ENCODE measurements around the gene ASB8. TPM values are rescaled to one million over a fixed set of nuclear protein-coding genes. Genes with fewer than 3 reads are reported as not detected.
A peak's percentile ranks its signal among the peaks of the same experiment; 100 is the strongest.
"Not testable (repeated sequence)": the region's sequence is repeated elsewhere in the genome, so short reads cannot be mapped to it uniquely, and the experiment has no call there.

The ASB8 gene
- total RNA-seq, 1 donor from 2014 or later: 22.2 TPM

DNA sequence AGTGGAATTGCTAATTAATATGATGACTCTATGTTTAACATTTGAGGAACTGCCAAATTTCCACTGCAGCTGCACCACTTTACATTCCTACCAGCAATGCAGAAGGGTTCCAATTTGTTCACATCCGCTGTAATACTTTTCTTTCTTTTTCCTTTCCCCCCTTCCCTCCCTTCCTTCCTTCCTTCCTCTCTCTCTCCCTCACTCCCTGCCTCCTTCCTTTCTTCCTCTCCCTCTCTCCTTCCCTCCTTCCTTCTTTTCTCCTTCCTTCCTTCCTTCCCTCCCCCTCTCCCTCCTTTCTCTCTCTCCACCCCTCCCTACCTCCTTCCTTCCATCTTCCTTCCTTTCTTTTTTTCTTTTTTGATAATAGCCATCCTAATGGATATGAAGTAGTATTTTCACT lies 41.4 kb downstream of the ASB8 start:
- Mint-ChIP-seq H3K27me3 (no peaks in the 10 kb centered on the region), H3K4me3 (ENCODE audit: low read depth) (no peak overlapping the region), H3K27ac (no peak overlapping the region), H3K9me3 (ENCODE audit: low read depth) (no peaks in the 10 kb centered on the region), H3K4me1 (ENCODE audit: low read depth) (peaks cover 21% of the 10 kb centered on the region), H3K36me3 (ENCODE audit: insufficient read depth) (no peaks in the 10 kb centered on the region)
- TF ChIP-seq, protein P1, sequence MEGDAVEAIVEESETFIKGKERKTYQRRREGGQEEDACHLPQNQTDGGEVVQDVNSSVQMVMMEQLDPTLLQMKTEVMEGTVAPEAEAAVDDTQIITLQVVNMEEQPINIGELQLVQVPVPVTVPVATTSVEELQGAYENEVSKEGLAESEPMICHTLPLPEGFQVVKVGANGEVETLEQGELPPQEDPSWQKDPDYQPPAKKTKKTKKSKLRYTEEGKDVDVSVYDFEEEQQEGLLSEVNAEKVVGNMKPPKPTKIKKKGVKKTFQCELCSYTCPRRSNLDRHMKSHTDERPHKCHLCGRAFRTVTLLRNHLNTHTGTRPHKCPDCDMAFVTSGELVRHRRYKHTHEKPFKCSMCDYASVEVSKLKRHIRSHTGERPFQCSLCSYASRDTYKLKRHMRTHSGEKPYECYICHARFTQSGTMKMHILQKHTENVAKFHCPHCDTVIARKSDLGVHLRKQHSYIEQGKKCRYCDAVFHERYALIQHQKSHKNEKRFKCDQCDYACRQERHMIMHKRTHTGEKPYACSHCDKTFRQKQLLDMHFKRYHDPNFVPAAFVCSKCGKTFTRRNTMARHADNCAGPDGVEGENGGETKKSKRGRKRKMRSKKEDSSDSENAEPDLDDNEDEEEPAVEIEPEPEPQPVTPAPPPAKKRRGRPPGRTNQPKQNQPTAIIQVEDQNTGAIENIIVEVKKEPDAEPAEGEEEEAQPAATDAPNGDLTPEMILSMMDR (IDR thresholded peaks at IDR 0.05; ENCODE audit: unreplicated experiment): no peak
- no peak for DNase-seq (ENCODE audit: low spot score, unreplicated experiment)

DNA sequence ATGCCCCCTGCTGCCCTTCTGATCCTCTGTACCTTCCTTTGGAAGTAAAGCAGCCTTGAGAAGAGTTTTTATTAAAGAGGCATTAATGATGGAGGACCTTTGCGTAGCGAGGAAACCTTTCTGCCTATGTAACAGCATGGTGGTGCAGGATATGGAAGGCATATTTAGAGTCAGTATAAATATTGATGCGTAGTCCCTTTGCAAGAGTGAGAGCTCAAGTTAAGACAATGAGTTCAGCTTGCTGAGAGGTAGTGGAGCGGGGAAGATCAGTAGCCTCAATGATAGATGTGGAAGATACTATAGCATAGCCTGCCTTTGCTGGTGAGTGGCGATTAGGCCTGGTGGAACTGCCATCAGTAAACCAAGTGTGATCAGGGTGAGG lies 46.0 kb downstream of the ASB8 start:
- H3K27me3 Mint-ChIP-seq; DNase-seq (ENCODE audit: low spot score, unreplicated experiment); H3K36me3 Mint-ChIP-seq (ENCODE audit: insufficient read depth); H3K9me3 Mint-ChIP-seq (ENCODE audit: low read depth); H3K27ac Mint-ChIP-seq; H3K4me3 Mint-ChIP-seq (ENCODE audit: low read depth): not testable (repeated sequence)
- H3K4me1 Mint-ChIP-seq (ENCODE audit: low read depth): peaks cover 13% of the 10 kb centered on the region

DNA sequence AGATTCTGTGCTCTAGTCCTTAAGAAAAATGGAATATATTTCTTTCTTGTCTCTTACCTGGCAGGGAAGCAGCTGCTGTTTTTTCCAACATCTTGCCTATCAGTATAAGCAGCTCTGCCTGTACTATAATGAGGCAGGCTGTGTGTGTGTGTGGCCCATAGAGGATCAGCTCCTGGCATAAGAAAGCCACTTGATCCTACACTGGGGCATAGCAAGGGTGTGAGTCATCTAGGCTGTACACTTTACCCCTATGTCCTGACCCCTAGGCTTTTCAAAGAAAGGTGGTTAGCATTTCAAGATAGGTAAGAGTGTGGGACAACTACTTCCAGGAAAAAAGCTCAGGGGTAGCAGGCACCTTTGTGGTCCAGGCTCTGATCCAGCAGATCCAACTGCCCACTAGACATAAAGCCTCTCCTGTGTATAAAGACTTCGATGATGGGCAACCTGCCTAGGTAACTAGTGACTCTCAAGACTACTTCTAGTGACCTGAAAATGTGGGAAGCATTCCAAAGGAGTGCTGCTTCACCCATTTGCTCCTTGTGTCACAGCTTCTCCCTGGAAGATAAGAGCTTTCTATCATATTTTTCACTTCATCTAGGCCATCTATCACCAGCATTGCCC lies 46.5 kb downstream of the ASB8 start:
- Mint-ChIP-seq H3K4me3 (ENCODE audit: low read depth) (no peak overlapping the region), H3K4me1 (ENCODE audit: low read depth) (peaks cover 15% of the 10 kb centered on the region), H3K36me3 (ENCODE audit: insufficient read depth) (no peaks in the 10 kb centered on the region), H3K9me3 (ENCODE audit: low read depth) (no peaks in the 10 kb centered on the region), H3K27ac (no peak overlapping the region), H3K27me3 (no peaks in the 10 kb centered on the region)
- TF ChIP-seq, protein P1 (IDR thresholded peaks at IDR 0.05; ENCODE audit: unreplicated experiment): no peak
- no peak for DNase-seq (ENCODE audit: low spot score, unreplicated experiment)

DNA sequence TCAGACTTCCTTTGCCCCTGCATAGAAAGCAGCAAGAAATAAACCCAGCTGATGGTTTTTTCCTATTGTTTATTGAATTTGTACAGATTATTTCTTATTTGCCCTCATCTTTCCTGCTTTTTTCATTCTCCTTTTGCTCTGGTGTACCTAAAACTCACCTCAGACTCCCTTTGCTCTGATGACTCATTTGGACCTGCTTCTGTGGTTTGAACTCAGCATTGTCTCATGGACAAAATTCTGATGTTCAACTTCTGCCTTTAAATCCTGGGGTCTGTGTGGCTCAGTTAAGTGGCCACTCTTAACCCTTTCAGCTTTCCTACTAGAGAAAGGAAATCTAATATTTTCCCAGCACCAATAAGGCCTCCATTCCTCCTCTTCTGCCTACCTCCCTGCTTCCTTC lies 47.9 kb downstream of the ASB8 start:
- Mint-ChIP-seq H3K9me3 (ENCODE audit: low read depth) (no peaks in the 10 kb centered on the region), H3K4me1 (ENCODE audit: low read depth) (peaks cover 22% of the 10 kb centered on the region), H3K36me3 (ENCODE audit: insufficient read depth) (no peaks in the 10 kb centered on the region), H3K27me3 (no peaks in the 10 kb centered on the region), H3K27ac (no peak overlapping the region), H3K4me3 (ENCODE audit: low read depth) (no peak overlapping the region)
- TF ChIP-seq, protein P1 (IDR thresholded peaks at IDR 0.05; ENCODE audit: unreplicated experiment): no peak
- no peak for DNase-seq (ENCODE audit: low spot score, unreplicated experiment)

DNA sequence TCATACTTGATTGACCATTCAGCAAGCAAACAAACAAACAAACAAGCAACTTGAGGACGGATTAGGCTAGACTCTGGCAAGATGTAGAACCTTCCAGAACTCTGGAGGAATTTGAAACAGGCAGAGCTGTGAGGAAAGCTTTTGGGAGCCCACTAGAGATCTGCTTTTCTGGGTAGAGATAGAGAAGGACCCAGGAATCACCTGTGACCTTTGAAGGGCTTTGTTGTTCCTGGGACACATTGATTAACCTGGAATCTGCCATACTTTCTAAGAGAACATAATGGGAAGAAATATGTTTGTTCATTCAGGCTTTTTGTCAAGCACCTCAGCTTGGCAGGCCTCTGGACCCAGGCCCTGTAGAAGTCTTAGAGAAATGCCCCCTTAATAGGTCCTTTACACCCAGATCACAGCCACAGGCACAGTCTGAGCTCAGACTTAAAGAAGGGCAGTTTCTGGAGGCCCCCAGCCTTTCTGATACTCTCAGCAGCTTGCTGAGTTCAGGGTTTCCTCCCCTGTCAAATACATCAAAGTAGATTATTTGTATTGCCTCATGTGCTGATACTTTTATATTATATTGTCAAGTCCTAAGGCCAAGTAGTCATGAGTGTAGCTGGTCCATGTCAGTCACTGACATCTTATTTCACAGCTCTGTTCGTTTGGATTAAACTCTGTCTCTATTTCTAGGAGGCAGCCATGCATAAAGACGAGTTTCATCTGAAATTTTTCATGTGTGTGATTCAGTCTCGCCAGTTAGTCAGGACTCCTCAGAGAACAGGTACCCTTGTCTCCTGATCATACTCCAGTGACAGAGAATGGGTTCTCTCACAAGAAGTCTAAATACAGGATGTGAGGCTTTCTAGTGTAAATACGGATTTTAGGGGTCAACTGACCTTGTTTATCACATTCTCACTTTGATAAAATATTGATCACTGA lies 50.4 kb downstream of the ASB8 start:
- Mint-ChIP-seq H3K27ac (peak overlapping the region; percentile 96), H3K4me1 (ENCODE audit: low read depth) (peaks cover 28% of the 10 kb centered on the region), H3K9me3 (ENCODE audit: low read depth) (no peaks in the 10 kb centered on the region), H3K36me3 (ENCODE audit: insufficient read depth) (no peaks in the 10 kb centered on the region), H3K27me3 (no peaks in the 10 kb centered on the region), H3K4me3 (ENCODE audit: low read depth) (peak overlapping the region; percentile 98)
- DNase-seq (ENCODE audit: low spot score, unreplicated experiment): no peak
- TF ChIP-seq, protein P1 (IDR thresholded peaks at IDR 0.05; ENCODE audit: unreplicated experiment): no peak
